ENCODE data around the gene ANKRD29.

DNA sequence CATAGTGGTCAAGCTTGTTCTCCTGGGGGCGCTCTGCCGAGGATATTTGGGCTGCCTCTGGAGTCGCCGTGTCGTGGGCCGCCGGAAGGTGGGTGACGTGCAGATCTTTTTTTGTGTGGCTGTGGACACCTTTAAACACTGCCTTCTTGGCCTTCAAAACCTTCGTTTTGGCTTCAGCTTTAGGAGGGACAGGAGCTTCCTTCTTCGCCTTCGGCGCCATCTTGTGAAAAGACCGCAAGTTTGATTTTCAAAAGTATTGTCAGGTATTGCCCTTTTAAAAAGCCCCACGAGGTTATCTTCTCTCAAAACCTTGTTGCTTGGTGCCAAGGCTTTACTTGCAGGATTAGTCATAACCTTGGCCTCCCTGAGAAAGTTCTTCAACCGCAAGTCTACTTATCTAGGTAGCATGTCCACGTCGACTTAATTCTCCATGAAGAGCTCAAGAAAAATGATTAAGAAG, 47.4 kb upstream of the ANKRD29 start:
- TF ChIP-seq, protein P1, sequence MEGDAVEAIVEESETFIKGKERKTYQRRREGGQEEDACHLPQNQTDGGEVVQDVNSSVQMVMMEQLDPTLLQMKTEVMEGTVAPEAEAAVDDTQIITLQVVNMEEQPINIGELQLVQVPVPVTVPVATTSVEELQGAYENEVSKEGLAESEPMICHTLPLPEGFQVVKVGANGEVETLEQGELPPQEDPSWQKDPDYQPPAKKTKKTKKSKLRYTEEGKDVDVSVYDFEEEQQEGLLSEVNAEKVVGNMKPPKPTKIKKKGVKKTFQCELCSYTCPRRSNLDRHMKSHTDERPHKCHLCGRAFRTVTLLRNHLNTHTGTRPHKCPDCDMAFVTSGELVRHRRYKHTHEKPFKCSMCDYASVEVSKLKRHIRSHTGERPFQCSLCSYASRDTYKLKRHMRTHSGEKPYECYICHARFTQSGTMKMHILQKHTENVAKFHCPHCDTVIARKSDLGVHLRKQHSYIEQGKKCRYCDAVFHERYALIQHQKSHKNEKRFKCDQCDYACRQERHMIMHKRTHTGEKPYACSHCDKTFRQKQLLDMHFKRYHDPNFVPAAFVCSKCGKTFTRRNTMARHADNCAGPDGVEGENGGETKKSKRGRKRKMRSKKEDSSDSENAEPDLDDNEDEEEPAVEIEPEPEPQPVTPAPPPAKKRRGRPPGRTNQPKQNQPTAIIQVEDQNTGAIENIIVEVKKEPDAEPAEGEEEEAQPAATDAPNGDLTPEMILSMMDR (conservative IDR thresholded peaks at IDR 0.05): no peak
- TF ChIP-seq ZFX (IDR thresholded peaks at IDR 0.05): no peak

Data from C4-2B (cell line).